ENCODE results near the gene ZFYVE28.

DNA sequence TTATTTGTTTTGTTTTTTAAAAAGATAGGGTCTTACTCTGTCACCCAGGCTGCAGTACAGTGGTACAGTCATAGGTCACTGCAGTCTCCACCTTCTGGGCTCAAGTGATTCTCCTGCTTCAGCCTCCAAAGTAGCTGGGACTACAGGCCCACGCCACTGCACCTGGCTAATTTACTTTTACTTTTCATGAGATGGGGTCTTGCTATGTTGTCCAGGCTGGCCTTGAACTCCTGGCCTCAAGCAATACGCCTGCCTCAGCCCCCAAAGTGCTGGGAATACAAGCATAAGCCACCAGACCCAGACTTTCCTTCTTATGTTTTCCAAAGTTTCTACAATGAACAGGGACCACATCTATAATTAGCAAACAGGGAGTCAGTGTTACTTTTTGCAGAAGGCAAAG, 118.7 kb downstream of the ZFYVE28 start:
- TF ChIP-seq CTCF (IDR thresholded peaks at IDR 0.05) (no peak), EZH2 (IDR thresholded peaks at IDR 0.05) (no peak), EZH2phosphoT487 (IDR thresholded peaks at IDR 0.05) (no peak)
